VCaP (cell line): ENCODE data around the gene FLAD1.

Experiments used
- H3K27ac ChIP-seq: fragments of 450-650 bp; 2 replicates; pipeline ENCODE4 v1.5.1; 2017
- TF ChIP-seq, protein P1 (sequence below): fragments of 450-650 bp; conservative IDR thresholded peaks from 2 replicates; pipeline ENCODE4 v1.5.1; 2017; ENCODE audit warnings: mild to moderate bottlenecking, moderate library complexity

FLAD1 gene

GRCh38 chr1:154945160-154945961, 37.8 kb upstream of the FLAD1 start:
- no peak overlapping the region for H3K27ac ChIP-seq

GRCh38 chr1:154945962-154946850, 36.9 kb upstream of the FLAD1 start:
- TF ChIP-seq, protein P1, sequence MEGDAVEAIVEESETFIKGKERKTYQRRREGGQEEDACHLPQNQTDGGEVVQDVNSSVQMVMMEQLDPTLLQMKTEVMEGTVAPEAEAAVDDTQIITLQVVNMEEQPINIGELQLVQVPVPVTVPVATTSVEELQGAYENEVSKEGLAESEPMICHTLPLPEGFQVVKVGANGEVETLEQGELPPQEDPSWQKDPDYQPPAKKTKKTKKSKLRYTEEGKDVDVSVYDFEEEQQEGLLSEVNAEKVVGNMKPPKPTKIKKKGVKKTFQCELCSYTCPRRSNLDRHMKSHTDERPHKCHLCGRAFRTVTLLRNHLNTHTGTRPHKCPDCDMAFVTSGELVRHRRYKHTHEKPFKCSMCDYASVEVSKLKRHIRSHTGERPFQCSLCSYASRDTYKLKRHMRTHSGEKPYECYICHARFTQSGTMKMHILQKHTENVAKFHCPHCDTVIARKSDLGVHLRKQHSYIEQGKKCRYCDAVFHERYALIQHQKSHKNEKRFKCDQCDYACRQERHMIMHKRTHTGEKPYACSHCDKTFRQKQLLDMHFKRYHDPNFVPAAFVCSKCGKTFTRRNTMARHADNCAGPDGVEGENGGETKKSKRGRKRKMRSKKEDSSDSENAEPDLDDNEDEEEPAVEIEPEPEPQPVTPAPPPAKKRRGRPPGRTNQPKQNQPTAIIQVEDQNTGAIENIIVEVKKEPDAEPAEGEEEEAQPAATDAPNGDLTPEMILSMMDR, result no peak
- no peak overlapping the region for H3K27ac ChIP-seq

More at GRCh38 chr1:154945160-154945961, 37.8 kb upstream of the FLAD1 start:
- TF ChIP-seq, protein P1, result no peak

- H3K27ac ChIP-seq, result no peak overlapping the region
- TF ChIP-seq, protein P1, result no peak
Observed at GRCh38 chr1:154948079-154948478, 35.1 kb upstream of the FLAD1 start.

DNA sequence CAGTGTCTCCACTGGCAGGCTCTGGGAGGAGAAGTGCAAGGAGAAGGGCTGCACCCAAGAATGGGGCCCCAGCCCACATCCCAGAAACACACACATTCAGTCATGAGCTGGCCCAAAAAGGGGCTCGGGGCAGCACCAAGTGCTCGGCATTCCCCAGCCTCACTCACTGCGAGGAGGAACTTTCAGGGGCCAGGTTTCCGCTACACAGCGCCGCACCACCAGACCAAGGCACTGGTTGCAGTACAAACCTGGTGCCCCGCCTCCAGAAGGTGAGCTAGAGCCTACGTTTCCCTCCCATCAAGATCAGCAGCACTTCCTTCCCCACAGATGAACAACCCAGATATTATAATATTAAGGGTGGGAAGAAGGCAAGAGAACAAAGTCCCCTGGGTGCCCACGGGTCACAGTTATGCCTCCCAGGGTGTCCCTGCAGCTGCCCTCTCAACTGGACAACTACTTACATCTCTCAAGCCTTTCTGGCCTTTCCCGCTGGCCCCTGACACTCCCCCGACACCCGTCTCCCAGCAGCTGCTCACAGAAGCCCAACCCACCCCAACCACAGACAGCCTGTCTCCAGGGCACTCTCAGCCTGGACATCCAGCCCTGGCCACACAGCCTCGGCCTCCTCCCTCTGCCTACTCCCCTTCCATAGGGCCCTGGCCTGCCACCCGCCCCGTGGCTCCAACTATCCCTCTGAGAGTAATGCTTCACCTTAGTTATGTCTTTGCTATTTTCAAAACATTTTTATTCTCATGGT, 31.1 kb upstream of the FLAD1 start:
- H3K27ac ChIP-seq, result no peak overlapping the region
- TF ChIP-seq, protein P1, result no peak

GRCh38 chr1:154952664-154953063, 30.5 kb upstream of the FLAD1 start:
- TF ChIP-seq, protein P1, result no peak
- H3K27ac ChIP-seq, result no peak overlapping the region

GRCh38 chr1:154953611-154954038, 29.5 kb upstream of the FLAD1 start:
- no peak overlapping the region for H3K27ac ChIP-seq
- TF ChIP-seq, protein P1, result no peak
